GM23248 (cell line): Measurements from ENCODE around the gene ACP5.

Source experiments
- EZH2 ChIP-seq: fragments of 200-600 bp; sonication (generic); IDR thresholded peaks from 2 replicates; pipeline ENCODE4 v1.6.1; 2018; ENCODE audit warnings: antibody characterized with exemption, mild to moderate bottlenecking; ENCODE audit not compliant: insufficient read depth, poor library complexity, severe bottlenecking
- EZH2phosphoT487 ChIP-seq: fragments of 200-600 bp; sonication (generic); IDR thresholded peaks from 2 replicates; pipeline ENCODE4 v1.6.1; 2018; ENCODE audit warnings: antibody characterized with exemption, moderate library complexity, mild to moderate bottlenecking, low read depth; ENCODE audit not compliant: insufficient read depth

GRCh38 chr19:11566164-11566563 is 11.3 kb downstream of the ACP5 start:
- TF ChIP-seq EZH2: no peak
- TF ChIP-seq EZH2phosphoT487: no peak
